ENCODE results near the gene SYTL3. TPM values are rescaled to one million over a fixed set of nuclear protein-coding genes. Genes with fewer than 3 reads are reported as not detected.
A peak's percentile ranks its signal among the peaks of the same experiment; 100 is the strongest.
"Not testable (repeated sequence)": the region's sequence is repeated elsewhere in the genome, so short reads cannot be mapped to it uniquely, and the experiment has no call there.

Gene SYTL3
- total and polyA plus RNA-seq, 11 donors, result 4.0 to 14.6 (median 8.2) TPM

GRCh38 chr6:158646023-158646910 is 3.6 kb upstream of the SYTL3 start:
- TF ChIP-seq, protein P1, sequence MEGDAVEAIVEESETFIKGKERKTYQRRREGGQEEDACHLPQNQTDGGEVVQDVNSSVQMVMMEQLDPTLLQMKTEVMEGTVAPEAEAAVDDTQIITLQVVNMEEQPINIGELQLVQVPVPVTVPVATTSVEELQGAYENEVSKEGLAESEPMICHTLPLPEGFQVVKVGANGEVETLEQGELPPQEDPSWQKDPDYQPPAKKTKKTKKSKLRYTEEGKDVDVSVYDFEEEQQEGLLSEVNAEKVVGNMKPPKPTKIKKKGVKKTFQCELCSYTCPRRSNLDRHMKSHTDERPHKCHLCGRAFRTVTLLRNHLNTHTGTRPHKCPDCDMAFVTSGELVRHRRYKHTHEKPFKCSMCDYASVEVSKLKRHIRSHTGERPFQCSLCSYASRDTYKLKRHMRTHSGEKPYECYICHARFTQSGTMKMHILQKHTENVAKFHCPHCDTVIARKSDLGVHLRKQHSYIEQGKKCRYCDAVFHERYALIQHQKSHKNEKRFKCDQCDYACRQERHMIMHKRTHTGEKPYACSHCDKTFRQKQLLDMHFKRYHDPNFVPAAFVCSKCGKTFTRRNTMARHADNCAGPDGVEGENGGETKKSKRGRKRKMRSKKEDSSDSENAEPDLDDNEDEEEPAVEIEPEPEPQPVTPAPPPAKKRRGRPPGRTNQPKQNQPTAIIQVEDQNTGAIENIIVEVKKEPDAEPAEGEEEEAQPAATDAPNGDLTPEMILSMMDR (IDR thresholded peaks at IDR 0.05), result no peak
- no peak for TF ChIP-seq POLR2A (IDR thresholded peaks at IDR 0.05)
- Histone ChIP-seq H3K27ac (peak overlapping the region in 3 of 12 donors; percentile 94 to 100 (median 98)), H3K36me3 (peaks cover 0 to 7% (median 0%) of the 10 kb centered on the region in 9 donors), H3K27me3 (no peaks in the 10 kb centered on the region), H3K9me3 (no peaks in the 10 kb centered on the region), H3K4me1 (peaks cover 8 to 50% (median 31%) of the 10 kb centered on the region in 12 donors), H3K4me3 (no peak overlapping the region)
- DNase-seq (no peak), ATAC-seq (no peak)
- 70 to 87% (median 81%) methylated on average over 9 to 10 of the region's 10 CpGs for WGBS, 4 donors
- intact Hi-C loops (cut with DNase I), result loop anchor here in 3 of 10 donors (5.0 to 10.0 kb wide), 2 partner anchors 46 to 169 kb away; partner anchors contain the start of gene EZR (in 1 of the 3)

DNA sequence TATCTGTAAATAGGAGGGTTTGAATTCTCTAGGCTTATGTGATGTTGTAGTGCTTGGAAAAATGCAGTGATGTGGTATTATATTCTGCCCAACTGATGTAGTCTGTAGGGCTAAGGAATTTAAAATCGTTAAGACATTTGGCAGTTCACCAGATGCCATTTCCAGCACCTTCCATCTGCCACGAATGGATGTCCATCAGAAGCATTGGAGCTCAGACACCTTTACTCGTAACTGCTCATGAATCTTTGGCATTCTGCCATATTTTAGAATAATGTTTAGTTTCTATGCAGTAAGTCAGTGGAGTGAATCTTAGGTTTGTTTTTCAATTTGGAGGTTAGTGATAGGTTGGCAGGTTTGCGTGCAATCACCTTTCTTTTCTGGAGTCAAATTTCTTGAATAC is 2.4 kb upstream of the SYTL3 start:
- TF ChIP-seq POLR2A (IDR thresholded peaks at IDR 0.05), result no peak
- TF ChIP-seq, protein P1 (IDR thresholded peaks at IDR 0.05), result no peak
- Histone ChIP-seq H3K4me1 (peaks cover 8 to 44% (median 19%) of the 10 kb centered on the region in 12 donors), H3K36me3 (no peaks in the 10 kb centered on the region), H3K4me3 (no peak overlapping the region), H3K9me3 (no peaks in the 10 kb centered on the region), H3K27ac (no peak overlapping the region), H3K27me3 (no peaks in the 10 kb centered on the region)
- DNase-seq (no peak), ATAC-seq (no peak)
- WGBS, 4 donors, result 46 to 53% (median 46%) methylated on average over 4 of the region's 4 CpGs
- intact Hi-C loops (cut with DNase I), result loop anchor here in 3 of 10 donors (5.0 to 10.0 kb wide), 2 partner anchors 45 to 167 kb away; partner anchors contain the start of gene EZR (in 1 of the 3)

DNA sequence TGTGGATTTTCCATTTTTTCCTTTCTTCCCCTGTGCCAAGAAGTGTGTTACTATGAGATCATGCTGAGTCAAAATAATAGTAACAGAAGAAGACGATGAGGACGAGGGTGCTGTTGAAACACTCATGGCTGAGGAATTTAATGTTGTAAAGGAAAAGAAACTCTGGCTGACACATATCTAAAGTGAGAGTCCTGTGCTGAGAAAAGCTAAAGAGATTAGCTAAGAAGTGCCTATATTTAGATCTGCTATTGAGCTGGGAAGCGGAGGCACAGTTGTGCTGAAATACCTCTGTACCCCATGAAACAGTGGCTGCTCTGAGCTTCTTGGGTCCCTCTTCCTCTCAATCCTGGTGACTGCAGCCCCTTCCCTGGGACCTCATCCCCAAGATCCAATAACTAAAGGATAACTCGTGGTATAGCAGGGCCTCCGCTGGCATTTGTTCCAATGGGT is 1.1 kb upstream of the SYTL3 start:
- no peak overlapping the region for H3K4me3 ChIP-seq
- WGBS, 4 donors, result 42 to 56% (median 45%) methylated on average over 5 of the region's 5 CpGs
- DNase-seq, result no peak
- peaks cover 0 to 43% (median 9%) of the 10 kb centered on the region in 12 donors for H3K4me1 ChIP-seq
- peak overlapping the region in 11 of 12 donors; percentile 5 to 85 (median 64) for H3K27ac ChIP-seq
- no peaks in the 10 kb centered on the region for H3K9me3 ChIP-seq
- intact Hi-C loops (cut with DNase I), result loop anchor here in 3 of 10 donors (5.0 to 10.0 kb wide), 2 partner anchors 44 to 166 kb away; partner anchors contain the start of gene EZR (in 1 of the 3)
- peak in 2 of 4 donors; percentile 11 to 13 for ATAC-seq
- H3K36me3 ChIP-seq, result no peaks in the 10 kb centered on the region
- H3K27me3 ChIP-seq, result no peaks in the 10 kb centered on the region
- TF ChIP-seq, protein P1 (IDR thresholded peaks at IDR 0.05), result no peak
- no peak for TF ChIP-seq POLR2A (IDR thresholded peaks at IDR 0.05)

GRCh38 chr6:158651981-158652737 is 2.3 kb downstream of the SYTL3 start:
- peak overlapping the region in 1 of 12 donors; percentile 93 for H3K27ac ChIP-seq
- ATAC-seq; H3K4me3 ChIP-seq; H3K27me3 ChIP-seq; DNase-seq; H3K36me3 ChIP-seq; H3K9me3 ChIP-seq; intact Hi-C loops (cut with DNase I): not testable (repeated sequence)
- peaks cover 5 to 59% (median 24%) of the 10 kb centered on the region in 12 donors for H3K4me1 ChIP-seq
- 86 to 94% (median 92%) methylated on average over 17 of the region's 17 CpGs for WGBS, 4 donors
